Fibroblast of lung (primary cell): Measurements from ENCODE around the gene RBP2.

Experiments
- CTCF ChIP-seq, 2 donors: IDR thresholded peaks in 1 of 2; conservative IDR thresholded peaks in 1 of 2; 1 replicate in 1 of 2; 2 replicates in 1 of 2; pipeline ENCODE4 v1.5.1; 2011 to 2012; ENCODE audit warnings: low read length in 2 of 2, control low read depth in 1 of 2, inconsistent platforms in 1 of 2, low read depth in 1 of 2, mild to moderate bottlenecking in 1 of 2
- EZH2 ChIP-seq: IDR thresholded peaks from 2 replicates; pipeline ENCODE4 v1.5.1; 2012; ENCODE audit warnings: low read length, control low read depth, mild to moderate bottlenecking; ENCODE audit errors: missing control alignments

- TF ChIP-seq CTCF (conservative IDR thresholded peaks at IDR 0.05 in 1 of 2, IDR thresholded peaks at IDR 0.05 in 1 of 2; ENCODE audit: low read depth in 1 of 2, low read length in 2 of 2) (peak; percentile 31 to 49), EZH2 (no peak)
Observed at GRCh38 chr3:139519998-139520737, 43.9 kb upstream of the RBP2 start.
